Measurements from ENCODE around the gene MACROD2.

The MACROD2 gene

GRCh38 chr20:15742087-15742486, 1746.8 kb downstream of the MACROD2 start:
- DNase-seq, result no peak
- no peak for TF ChIP-seq CTCF (IDR thresholded peaks at IDR 0.05; ENCODE audit: low read depth, low read length)
- no peaks in the 10 kb centered on the region; the same call in 1 of the 2 replicates for H3K9me3 ChIP-seq

GRCh38 chr20:15742627-15743026, 1747.3 kb downstream of the MACROD2 start:
- peaks cover 15% of the 10 kb centered on the region for H3K4me1 ChIP-seq
- DNase-seq, result no peak
- H3K4me3 ChIP-seq (ENCODE audit: low read depth, low read length), result no peak overlapping the region
- H3K27me3 ChIP-seq, result no peaks in the 10 kb centered on the region; the same call in 1 of the 2 replicates
- TF ChIP-seq CTCF (IDR thresholded peaks at IDR 0.05; ENCODE audit: low read depth, low read length), result no peak
- no peaks in the 10 kb centered on the region; the same call in 1 of the 2 replicates for H3K9me3 ChIP-seq
- no peaks in the 10 kb centered on the region for H3K36me3 ChIP-seq

More at GRCh38 chr20:15742087-15742486, 1746.8 kb downstream of the MACROD2 start:
- H3K4me1 ChIP-seq, result peaks cover 15% of the 10 kb centered on the region
- no peak overlapping the region for H3K4me3 ChIP-seq (ENCODE audit: low read depth, low read length)
- no peaks in the 10 kb centered on the region; the same call in 1 of the 2 replicates for H3K27me3 ChIP-seq
- no peaks in the 10 kb centered on the region for H3K36me3 ChIP-seq

GRCh38 chr20:15756002-15756753, 1760.9 kb downstream of the MACROD2 start:
- H3K36me3 ChIP-seq, result no peaks in the 10 kb centered on the region
- no peaks in the 10 kb centered on the region for H3K9me3 ChIP-seq
- H3K4me3 ChIP-seq (ENCODE audit: low read depth, low read length), result no peak overlapping the region
- no peak for TF ChIP-seq CTCF (IDR thresholded peaks at IDR 0.05; ENCODE audit: low read depth, low read length)
- H3K4me1 ChIP-seq, result peaks cover 9% of the 10 kb centered on the region; the same call in 1 of the 2 replicates
- H3K27me3 ChIP-seq, result no peaks in the 10 kb centered on the region
- DNase-seq, result no peak

- no peaks in the 10 kb centered on the region for H3K9me3 ChIP-seq
- no peak for TF ChIP-seq CTCF (IDR thresholded peaks at IDR 0.05; ENCODE audit: low read depth, low read length)
- no peak for DNase-seq
- H3K36me3 ChIP-seq, result no peaks in the 10 kb centered on the region
- H3K27me3 ChIP-seq, result no peaks in the 10 kb centered on the region
- H3K4me3 ChIP-seq (ENCODE audit: low read depth, low read length), result no peak overlapping the region
- H3K4me1 ChIP-seq, result peaks cover 9% of the 10 kb centered on the region; the same call in 1 of the 2 replicates
Observed at GRCh38 chr20:15756754-15757115, 1761.4 kb downstream of the MACROD2 start.

GRCh38 chr20:15759594-15759993, 1764.3 kb downstream of the MACROD2 start:
- no peaks in the 10 kb centered on the region for H3K36me3 ChIP-seq
- no peaks in the 10 kb centered on the region for H3K27me3 ChIP-seq
- 0 out of 2 replicates have a peak, but pooled peaks have one; percentile 19 for TF ChIP-seq CTCF (IDR thresholded peaks at IDR 0.05; ENCODE audit: low read depth, low read length)
- DNase-seq, result peak; percentile 25
- H3K9me3 ChIP-seq, result no peaks in the 10 kb centered on the region
- H3K4me3 ChIP-seq (ENCODE audit: low read depth, low read length), result peak overlapping the region; percentile 19
- peaks cover 9% of the 10 kb centered on the region; the same call in 1 of the 2 replicates for H3K4me1 ChIP-seq

GRCh38 chr20:15760001-15760621, 1764.8 kb downstream of the MACROD2 start:
- Histone ChIP-seq H3K36me3 (no peaks in the 10 kb centered on the region), H3K27me3 (no peaks in the 10 kb centered on the region), H3K9me3 (no peaks in the 10 kb centered on the region), H3K4me3 (ENCODE audit: low read depth, low read length) (peak overlapping the region; percentile 19), H3K4me1 (peaks cover 9% of the 10 kb centered on the region; the same call in 1 of the 2 replicates)
- peak; percentile 31 for DNase-seq
- TF ChIP-seq CTCF (IDR thresholded peaks at IDR 0.05; ENCODE audit: low read depth, low read length), result no peak
